SK-N-SH (cell line): ENCODE measurements around the gene GLCE. TPM values are rescaled to one million over a fixed set of nuclear protein-coding genes. Genes with fewer than 3 reads are reported as not detected.

Source experiments
- CTCF ChIA-PET: fragments of 300-600, 350-600 bp; formaldehyde crosslinking; extraction: SDS; loops from one replicate; lab custom pipeline; 2021; lab: Yijun Ruan, JAX
- POLR2A ChIA-PET: fragments of 350-600 bp; sonication (Branson Sonifier 250); formaldehyde crosslinking; extraction: SDS; loops from one replicate; lab custom pipeline; 2020; ENCODE audit warnings: antibody characterized with exemption, inconsistent platforms; lab: Yijun Ruan, JAX
- DNase-seq: peaks from one replicate; pipeline ENCODE4 v3.0.0; 2012
- H2AFZ ChIP-seq: fragments of 200-600 bp; sonication (generic); 2 replicates; pipeline ENCODE4 v1.8.1; 2016; ENCODE audit warnings: antibody characterized with exemption, mild to moderate bottlenecking, low read depth
- H3F3A ChIP-seq: fragments of 200-600 bp; sonication (generic); replicated peaks from 2 replicates; pipeline ENCODE3; 2016; ENCODE audit warnings: antibody characterized with exemption, mild to moderate bottlenecking; ENCODE audit not compliant: insufficient read depth
- H3K27ac ChIP-seq, 2 experiments: fragments of 200-500 bp in 1 of 2; fragments of 200-600 bp in 1 of 2; sonication (Bioruptor generic) in 1 of 2; sonication (generic), shearing (Covaris generic) in 1 of 2; 2 replicates each; pipeline versions ENCODE4 v1.5.1 to v1.6.1; 2014 to 2016; ENCODE audit warnings: low read depth in 2 of 2, inconsistent platforms in 1 of 2, low read length in 1 of 2, mild to moderate bottlenecking in 1 of 2, mixed read lengths in 1 of 2
- H3K27me3 ChIP-seq: fragments of 200-600 bp; sonication (generic), shearing (Covaris generic); 2 replicates; pipeline ENCODE4 v1.6.1; 2016; ENCODE audit warnings: mixed run types; ENCODE audit not compliant: insufficient read depth
- H3K36me3 ChIP-seq, 2 experiments: fragments of 200-500 bp in 1 of 2; fragments of 200-600 bp in 1 of 2; sonication (Bioruptor generic) in 1 of 2; sonication (generic) in 1 of 2; replicated peaks in 1 of 2; 2 replicates each; pipeline versions ENCODE3 to v1.5.1; 2014 to 2016; ENCODE audit warnings: low read length in 1 of 2, mild to moderate bottlenecking in 1 of 2; ENCODE audit not compliant: insufficient read depth in 2 of 2, control insufficient read depth in 1 of 2
- H3K4me1 ChIP-seq, 2 experiments: fragments of 200-500 bp in 1 of 2; fragments of 200-600 bp in 1 of 2; sonication (Bioruptor generic) in 1 of 2; sonication (generic), shearing (Covaris generic) in 1 of 2; 2 replicates each; pipeline versions ENCODE4 v1.5.1 to v1.6.1; 2014 to 2016; ENCODE audit warnings: low read depth in 1 of 2, low read length in 1 of 2, mixed run types in 1 of 2; ENCODE audit not compliant: insufficient read depth in 2 of 2, control insufficient read depth in 1 of 2
- H3K4me2 ChIP-seq: fragments of 200-600 bp; sonication (generic), shearing (Covaris generic); 2 replicates; pipeline ENCODE4 v1.6.1; 2017; ENCODE audit warnings: mixed run types
- H3K4me3 ChIP-seq, 2 experiments: fragments of 200-500 bp in 1 of 2; fragments of 200-600 bp in 1 of 2; sonication (Bioruptor generic) in 1 of 2; sonication (generic), shearing (Covaris generic) in 1 of 2; 2 replicates each; pipeline versions ENCODE4 v1.5.1 to v1.8.1; 2014 to 2016; ENCODE audit warnings: low read depth in 2 of 2, inconsistent platforms in 1 of 2, low read length in 1 of 2, mild to moderate bottlenecking in 1 of 2, mixed read lengths in 1 of 2, moderate library complexity in 1 of 2
- H3K79me2 ChIP-seq: fragments of 200-600 bp; sonication (generic); 2 replicates; pipeline ENCODE4 v1.8.1; 2017; ENCODE audit warnings: mild to moderate bottlenecking; ENCODE audit not compliant: insufficient read depth
- H3K9ac ChIP-seq: fragments of 200-600 bp; sonication (generic); 2 replicates; pipeline ENCODE4 v1.6.1; 2017; ENCODE audit warnings: mixed run types
- H3K9me2 ChIP-seq: fragments of 200-600 bp; sonication (generic); 2 replicates; pipeline ENCODE4 v1.6.1; 2017; ENCODE audit warnings: mixed run types
- H3K9me3 ChIP-seq: fragments of 200-600 bp; sonication (generic); 2 replicates; pipeline ENCODE4 v1.6.1; 2017; ENCODE audit warnings: mixed run types, mild to moderate bottlenecking, moderate library complexity
- H4K20me1 ChIP-seq: fragments of 200-600 bp; sonication (generic); 2 replicates; pipeline ENCODE4 v1.6.1; 2017; ENCODE audit warnings: mild to moderate bottlenecking, mixed run types; ENCODE audit not compliant: insufficient read depth
- CHD2 ChIP-seq: fragments of 150-350 bp; IDR thresholded peaks from 2 replicates; pipeline ENCODE4 v1.6.1; 2018; ENCODE audit warnings: low read length; ENCODE audit not compliant: partially characterized antibody
- CTCF ChIP-seq: fragments of 200-600 bp; sonication (generic); IDR thresholded peaks from 2 replicates; pipeline ENCODE4 v1.6.1; 2017; ENCODE audit warnings: antibody characterized with exemption, mild to moderate bottlenecking, moderate library complexity
- ELF1 ChIP-seq: IDR thresholded peaks from 2 replicates; pipeline ENCODE4 v1.4.0; 2012
- EP300 ChIP-seq, 2 experiments: IDR thresholded peaks; 2 replicates each; pipeline versions ENCODE4 v1.4.0 to v1.6.1; 2012; ENCODE audit warnings: borderline replicate concordance in 1 of 2, low read depth in 1 of 2, low read length in 1 of 2
- FOXM1 ChIP-seq: IDR thresholded peaks from 2 replicates; pipeline ENCODE4 v1.4.0; 2012; ENCODE audit warnings: low read depth, mild to moderate bottlenecking
- GATA2 ChIP-seq: sonication (generic); formaldehyde crosslinking; IDR thresholded peaks from 2 replicates; pipeline ENCODE4 v1.5.0; 2020; ENCODE audit warnings: mild to moderate bottlenecking, missing genetic modification reagents
- MEF2A ChIP-seq: IDR thresholded peaks from 2 replicates; pipeline ENCODE4 v1.4.0; 2012; ENCODE audit warnings: low read depth, borderline replicate concordance
- NFIC ChIP-seq: IDR thresholded peaks from 2 replicates; pipeline ENCODE4 v1.4.0; 2012; ENCODE audit warnings: borderline replicate concordance
- RCOR1 ChIP-seq: fragments of 150-350 bp; IDR thresholded peaks from 2 replicates; pipeline ENCODE4 v1.6.1; 2017; ENCODE audit warnings: antibody characterized with exemption, low read length
- RFX5 ChIP-seq: IDR thresholded peaks from 2 replicates; pipeline ENCODE4 v1.6.1; 2012; ENCODE audit warnings: mild to moderate bottlenecking, improper control_type of control experiment, low read length
- RXRA ChIP-seq: IDR thresholded peaks from 2 replicates; pipeline ENCODE4 v1.4.0; 2012; ENCODE audit warnings: low read depth, mild to moderate bottlenecking, borderline replicate concordance
- SMC3 ChIP-seq: IDR thresholded peaks from 2 replicates; pipeline ENCODE4 v1.6.1; 2012; ENCODE audit warnings: low read depth, low read length, improper control_type of control experiment
- USF1 ChIP-seq: IDR thresholded peaks from 2 replicates; pipeline ENCODE4 v1.4.0; 2012; ENCODE audit warnings: low read depth, borderline replicate concordance
- WGBS: methylation state at CpG from one replicate; pipeline ENCODE4 v1.1.6; 2017; ENCODE audit warnings: low lambda C conversion rate; 5-methylcytosine and 5-hydroxymethylcytosine counted together
- polyA plus RNA-seq, 3 experiments: library from polyadenylated mRNA; depleted of rRNA; stranded (reverse); fragments of >200 nt; gene quantifications; 2 replicates each; pipeline ENCODE4 v1.2.3, GENCODE V29; 2012
- TF ChIP-seq, protein P1 (sequence below): fragments of 150-350 bp; IDR thresholded peaks from 2 replicates; pipeline ENCODE4 v1.6.1; 2016; ENCODE audit warnings: mild to moderate bottlenecking, low read depth, low read length
- TF ChIP-seq, protein P2 (sequence below): IDR thresholded peaks from 2 replicates; pipeline ENCODE4; 2012
- TF ChIP-seq, protein P3 (sequence below): IDR thresholded peaks from 2 replicates; pipeline ENCODE4 v1.4.0; 2012; ENCODE audit warnings: low read depth
- TF ChIP-seq, protein P4 (sequence below): IDR thresholded peaks from 2 replicates; pipeline ENCODE4 v1.4.0; 2012; ENCODE audit warnings: low read depth, borderline replicate concordance

The GLCE gene
- polyA plus RNA-seq, 1 of the 3 experiments (the other 2 are of a cell fraction), result 19.5 TPM

GRCh38 chr15:69149163-69149562 is 11.3 kb upstream of the GLCE start:
- no peak overlapping the region for H3K4me2 ChIP-seq
- POLR2A ChIA-PET, result interaction anchor here (0.7 to 1.1 kb wide), 2 partner anchors 11 to 15 kb away, joined by 4 to 6 read pairs; partner anchors contain the start of gene GLCE
- no peak overlapping the region for H2AFZ ChIP-seq
- H4K20me1 ChIP-seq, result no peaks in the 10 kb centered on the region
- no peak overlapping the region for H3K27ac ChIP-seq
- no peaks in the 10 kb centered on the region for H3K9me2 ChIP-seq
- no peak overlapping the region for H3K4me3 ChIP-seq
- no peaks in the 10 kb centered on the region for H3K79me2 ChIP-seq
- no peaks in the 10 kb centered on the region for H3K27me3 ChIP-seq
- WGBS, result 25% methylated on average over 2 of the region's 2 CpGs
- H3K9ac ChIP-seq, result no peak overlapping the region
- H3K36me3 ChIP-seq, result no peaks in the 10 kb centered on the region
- TF ChIP-seq NFIC, result no peak
- no peak for TF ChIP-seq RCOR1
- TF ChIP-seq, protein P1, sequence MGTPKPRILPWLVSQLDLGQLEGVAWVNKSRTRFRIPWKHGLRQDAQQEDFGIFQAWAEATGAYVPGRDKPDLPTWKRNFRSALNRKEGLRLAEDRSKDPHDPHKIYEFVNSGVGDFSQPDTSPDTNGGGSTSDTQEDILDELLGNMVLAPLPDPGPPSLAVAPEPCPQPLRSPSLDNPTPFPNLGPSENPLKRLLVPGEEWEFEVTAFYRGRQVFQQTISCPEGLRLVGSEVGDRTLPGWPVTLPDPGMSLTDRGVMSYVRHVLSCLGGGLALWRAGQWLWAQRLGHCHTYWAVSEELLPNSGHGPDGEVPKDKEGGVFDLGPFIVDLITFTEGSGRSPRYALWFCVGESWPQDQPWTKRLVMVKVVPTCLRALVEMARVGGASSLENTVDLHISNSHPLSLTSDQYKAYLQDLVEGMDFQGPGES, result no peak
- TF ChIP-seq SMC3, result no peak
- no peak for TF ChIP-seq USF1
- no peak for TF ChIP-seq ELF1
- TF ChIP-seq, protein P2, sequence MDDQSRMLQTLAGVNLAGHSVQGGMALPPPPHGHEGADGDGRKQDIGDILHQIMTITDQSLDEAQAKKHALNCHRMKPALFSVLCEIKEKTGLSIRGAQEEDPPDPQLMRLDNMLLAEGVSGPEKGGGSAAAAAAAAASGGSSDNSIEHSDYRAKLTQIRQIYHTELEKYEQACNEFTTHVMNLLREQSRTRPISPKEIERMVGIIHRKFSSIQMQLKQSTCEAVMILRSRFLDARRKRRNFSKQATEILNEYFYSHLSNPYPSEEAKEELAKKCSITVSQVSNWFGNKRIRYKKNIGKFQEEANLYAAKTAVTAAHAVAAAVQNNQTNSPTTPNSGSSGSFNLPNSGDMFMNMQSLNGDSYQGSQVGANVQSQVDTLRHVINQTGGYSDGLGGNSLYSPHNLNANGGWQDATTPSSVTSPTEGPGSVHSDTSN, result no peak
- TF ChIP-seq, protein P3, sequence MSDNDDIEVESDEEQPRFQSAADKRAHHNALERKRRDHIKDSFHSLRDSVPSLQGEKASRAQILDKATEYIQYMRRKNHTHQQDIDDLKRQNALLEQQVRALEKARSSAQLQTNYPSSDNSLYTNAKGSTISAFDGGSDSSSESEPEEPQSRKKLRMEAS, result no peak
- no peak for TF ChIP-seq MEF2A
- TF ChIP-seq GATA2 (CRISPR knock-in tag), result no peak
- no peak for TF ChIP-seq EP300 (IDR thresholded peaks at IDR 0.05; ENCODE audit: borderline replicate concordance in 1 of 2, low read depth in 1 of 2, low read length in 1 of 2)
- no peak for TF ChIP-seq CHD2
- TF ChIP-seq FOXM1, result no peak
- TF ChIP-seq, protein P4, sequence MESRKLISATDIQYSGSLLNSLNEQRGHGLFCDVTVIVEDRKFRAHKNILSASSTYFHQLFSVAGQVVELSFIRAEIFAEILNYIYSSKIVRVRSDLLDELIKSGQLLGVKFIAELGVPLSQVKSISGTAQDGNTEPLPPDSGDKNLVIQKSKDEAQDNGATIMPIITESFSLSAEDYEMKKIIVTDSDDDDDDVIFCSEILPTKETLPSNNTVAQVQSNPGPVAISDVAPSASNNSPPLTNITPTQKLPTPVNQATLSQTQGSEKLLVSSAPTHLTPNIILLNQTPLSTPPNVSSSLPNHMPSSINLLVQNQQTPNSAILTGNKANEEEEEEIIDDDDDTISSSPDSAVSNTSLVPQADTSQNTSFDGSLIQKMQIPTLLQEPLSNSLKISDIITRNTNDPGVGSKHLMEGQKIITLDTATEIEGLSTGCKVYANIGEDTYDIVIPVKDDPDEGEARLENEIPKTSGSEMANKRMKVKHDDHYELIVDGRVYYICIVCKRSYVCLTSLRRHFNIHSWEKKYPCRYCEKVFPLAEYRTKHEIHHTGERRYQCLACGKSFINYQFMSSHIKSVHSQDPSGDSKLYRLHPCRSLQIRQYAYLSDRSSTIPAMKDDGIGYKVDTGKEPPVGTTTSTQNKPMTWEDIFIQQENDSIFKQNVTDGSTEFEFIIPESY, result no peak
- TF ChIP-seq RXRA, result no peak
- TF ChIP-seq CTCF, result no peak
- no peak for TF ChIP-seq RFX5
- H3K9me3 ChIP-seq, result no peaks in the 10 kb centered on the region
- no peak for DNase-seq
- peaks cover 0 to 5% of the 10 kb centered on the region in 2 experiments; a peak in 1 of 4 replicates for H3K4me1 ChIP-seq
- CTCF ChIA-PET, result no interaction called here
- no peaks in the 10 kb centered on the region for H3F3A ChIP-seq
